HEK293 (cell line): ENCODE results near the gene ZNF35.

Experiments
- ZFP37 ChIP-seq: fragments of 450-650 bp; formaldehyde crosslinking; IDR thresholded peaks from 2 replicates; pipeline ENCODE4 v1.5.1; 2016; ENCODE audit warnings: missing biosample characterization, missing genetic modification characterization
- ZNF221 ChIP-seq: fragments of 450-650 bp; formaldehyde crosslinking; IDR thresholded peaks from 2 replicates; pipeline ENCODE4 v1.5.1; 2017; ENCODE audit warnings: missing biosample characterization, missing genetic modification characterization, borderline replicate concordance
- ZNF248 ChIP-seq: fragments of 450-650 bp; formaldehyde crosslinking; IDR thresholded peaks from 2 replicates; pipeline ENCODE4 v1.5.1; 2017; ENCODE audit warnings: missing biosample characterization, missing genetic modification characterization
- ZNF555 ChIP-seq: fragments of 450-650 bp; formaldehyde crosslinking; conservative IDR thresholded peaks from 2 replicates; pipeline ENCODE4 v1.5.1; 2017; ENCODE audit warnings: missing biosample characterization, mild to moderate bottlenecking, missing genetic modification characterization, inconsistent platforms
- ZNF629 ChIP-seq: fragments of 450-650 bp; formaldehyde crosslinking; IDR thresholded peaks from 2 replicates; pipeline ENCODE4 v1.5.1; 2017; ENCODE audit warnings: missing biosample characterization, missing genetic modification characterization
- TF ChIP-seq, protein P1 (sequence below): fragments of 450-650 bp; formaldehyde crosslinking; IDR thresholded peaks from 2 replicates; pipeline ENCODE4 v1.5.0; 2017; ENCODE audit warnings: missing biosample characterization, missing genetic modification characterization, borderline replicate concordance
- TF ChIP-seq, protein P2 (sequence below): fragments of 450-650 bp; formaldehyde crosslinking; IDR thresholded peaks from 2 replicates; pipeline ENCODE4 v1.5.1; 2016; ENCODE audit warnings: missing biosample characterization, missing genetic modification characterization

DNA sequence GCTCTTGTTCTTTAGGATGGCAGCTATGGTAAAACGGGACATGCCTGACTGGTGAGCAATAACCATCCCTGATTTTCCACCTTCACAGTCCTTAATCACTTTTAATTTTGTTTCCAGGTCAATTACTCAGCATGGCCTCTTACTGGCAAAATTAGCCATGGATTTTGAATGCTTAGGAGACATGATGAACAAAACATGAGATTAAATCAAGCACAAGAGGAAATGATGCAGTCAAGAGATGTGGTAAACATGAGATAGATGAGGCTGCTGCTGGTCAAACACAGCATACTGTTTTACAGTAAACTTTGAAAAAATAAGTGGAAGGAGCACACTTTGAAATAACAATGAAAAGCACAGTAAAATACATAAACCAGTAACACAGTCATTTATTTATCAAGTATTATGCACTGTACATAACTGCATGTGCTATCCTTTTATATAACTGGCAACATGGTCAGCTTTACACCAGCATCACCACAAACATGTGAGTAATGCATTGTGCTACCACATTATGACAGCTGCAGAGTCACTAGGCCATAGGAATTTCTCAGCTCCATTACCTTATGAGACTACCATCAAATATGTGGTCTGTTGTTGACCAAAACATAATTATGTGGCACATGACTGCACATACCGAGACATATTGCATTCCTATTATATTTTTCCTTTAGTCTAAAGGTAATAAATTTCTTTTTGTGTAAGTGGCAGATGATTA, 33.8 kb downstream of the ZNF35 start:
- TF ChIP-seq ZNF248 (no peak), ZNF221 (tag by site-specific recombination) (no peak), ZFP37 (tag by site-specific recombination) (no peak), ZNF555 (tag by site-specific recombination) (no peak), ZNF629 (no peak)
- TF ChIP-seq, protein P1, sequence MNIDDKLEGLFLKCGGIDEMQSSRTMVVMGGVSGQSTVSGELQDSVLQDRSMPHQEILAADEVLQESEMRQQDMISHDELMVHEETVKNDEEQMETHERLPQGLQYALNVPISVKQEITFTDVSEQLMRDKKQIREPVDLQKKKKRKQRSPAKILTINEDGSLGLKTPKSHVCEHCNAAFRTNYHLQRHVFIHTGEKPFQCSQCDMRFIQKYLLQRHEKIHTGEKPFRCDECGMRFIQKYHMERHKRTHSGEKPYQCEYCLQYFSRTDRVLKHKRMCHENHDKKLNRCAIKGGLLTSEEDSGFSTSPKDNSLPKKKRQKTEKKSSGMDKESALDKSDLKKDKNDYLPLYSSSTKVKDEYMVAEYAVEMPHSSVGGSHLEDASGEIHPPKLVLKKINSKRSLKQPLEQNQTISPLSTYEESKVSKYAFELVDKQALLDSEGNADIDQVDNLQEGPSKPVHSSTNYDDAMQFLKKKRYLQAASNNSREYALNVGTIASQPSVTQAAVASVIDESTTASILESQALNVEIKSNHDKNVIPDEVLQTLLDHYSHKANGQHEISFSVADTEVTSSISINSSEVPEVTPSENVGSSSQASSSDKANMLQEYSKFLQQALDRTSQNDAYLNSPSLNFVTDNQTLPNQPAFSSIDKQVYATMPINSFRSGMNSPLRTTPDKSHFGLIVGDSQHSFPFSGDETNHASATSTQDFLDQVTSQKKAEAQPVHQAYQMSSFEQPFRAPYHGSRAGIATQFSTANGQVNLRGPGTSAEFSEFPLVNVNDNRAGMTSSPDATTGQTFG (tag by site-specific recombination) = no peak
- TF ChIP-seq, protein P2, sequence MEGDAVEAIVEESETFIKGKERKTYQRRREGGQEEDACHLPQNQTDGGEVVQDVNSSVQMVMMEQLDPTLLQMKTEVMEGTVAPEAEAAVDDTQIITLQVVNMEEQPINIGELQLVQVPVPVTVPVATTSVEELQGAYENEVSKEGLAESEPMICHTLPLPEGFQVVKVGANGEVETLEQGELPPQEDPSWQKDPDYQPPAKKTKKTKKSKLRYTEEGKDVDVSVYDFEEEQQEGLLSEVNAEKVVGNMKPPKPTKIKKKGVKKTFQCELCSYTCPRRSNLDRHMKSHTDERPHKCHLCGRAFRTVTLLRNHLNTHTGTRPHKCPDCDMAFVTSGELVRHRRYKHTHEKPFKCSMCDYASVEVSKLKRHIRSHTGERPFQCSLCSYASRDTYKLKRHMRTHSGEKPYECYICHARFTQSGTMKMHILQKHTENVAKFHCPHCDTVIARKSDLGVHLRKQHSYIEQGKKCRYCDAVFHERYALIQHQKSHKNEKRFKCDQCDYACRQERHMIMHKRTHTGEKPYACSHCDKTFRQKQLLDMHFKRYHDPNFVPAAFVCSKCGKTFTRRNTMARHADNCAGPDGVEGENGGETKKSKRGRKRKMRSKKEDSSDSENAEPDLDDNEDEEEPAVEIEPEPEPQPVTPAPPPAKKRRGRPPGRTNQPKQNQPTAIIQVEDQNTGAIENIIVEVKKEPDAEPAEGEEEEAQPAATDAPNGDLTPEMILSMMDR (tag by site-specific recombination) = no peak
